ENCODE measurements around the gene TBCA. TPM values are rescaled to one million over a fixed set of nuclear protein-coding genes. Genes with fewer than 3 reads are reported as not detected.

The TBCA gene
- polyA plus RNA-seq, 5 donors = 269 to 305 (median 289) TPM

GRCh38 chr5:77644371-77645157, 131.6 kb downstream of the TBCA start:
- no peak for DNase-seq

GRCh38 chr5:77643654-77644370, 132.3 kb downstream of the TBCA start:
- DNase-seq = no peak

- no peak for DNase-seq
These were observed 133.1 kb downstream of the TBCA start for GRCh38 chr5:77642738-77643653.

GRCh38 chr5:77641963-77642737, 134.0 kb downstream of the TBCA start:
- no peak for DNase-seq

DNA sequence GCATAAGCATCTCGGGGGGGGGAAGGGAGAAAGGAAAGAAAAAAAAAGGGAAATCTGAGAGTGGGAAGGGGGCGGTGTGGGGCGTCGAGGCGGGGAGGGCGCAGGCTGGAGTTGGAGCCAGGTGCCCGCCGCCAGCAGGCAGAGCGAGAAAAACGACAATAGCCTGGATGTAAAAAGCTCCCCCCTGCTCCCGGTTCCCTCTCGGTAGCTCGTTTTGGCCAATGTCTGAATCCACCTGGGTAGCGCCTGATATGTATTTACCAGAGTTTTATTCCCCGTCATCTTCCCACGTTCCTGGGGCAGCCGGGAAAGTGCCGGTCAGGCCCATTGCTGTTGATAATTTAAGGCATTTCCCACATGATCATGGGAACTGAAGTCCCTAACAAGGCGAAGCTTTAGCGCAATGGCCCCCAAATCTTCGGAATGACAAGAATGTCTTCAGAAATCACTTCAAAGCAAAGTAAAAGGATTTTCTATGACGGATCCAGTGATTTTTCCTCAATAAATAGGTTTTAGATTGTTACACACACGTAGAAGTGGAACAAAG, 134.7 kb downstream of the TBCA start:
- DNase-seq = no peak

Other genes starting within 250 kb of the TBCA start
- not detected for gene OTP, start 137.6 kb downstream of the TBCA start, polyA plus RNA-seq (ENCODE audit: insufficient read depth in 1 of 5, insufficient read length in 5 of 5, low replicate concordance in 1 of 5)